ENCODE results near the gene CSRNP3. TPM values are rescaled to one million over a fixed set of nuclear protein-coding genes. Genes with fewer than 3 reads are reported as not detected.

Gene CSRNP3
- total and polyA plus RNA-seq, 7 donors, result 0.96 to 6.6 (median 3.9) TPM

- Histone ChIP-seq H3K36me3 (peaks cover 0 to 40% (median 0%) of the 10 kb centered on the region in 4 donors), H3K4me1 (no peaks in the 10 kb centered on the region), H3K27me3 (no peaks in the 10 kb centered on the region), H3K9me3 (no peaks in the 10 kb centered on the region), H3K4me3 (no peak overlapping the region), H3K27ac (no peak overlapping the region)
- DNase-seq, result no peak
- WGBS, 2 donors, result 23 to 43% methylated on average over 1 of the region's 1 CpG
- intact Hi-C loops (cut with DNase I), result no loop called here
- no peak for TF ChIP-seq POLR2A (IDR thresholded peaks at IDR 0.05)
- no peak for TF ChIP-seq POLR2AphosphoS5 (IDR thresholded peaks at IDR 0.05)
- no peak for TF ChIP-seq EP300 (IDR thresholded peaks at IDR 0.05)
- no peak for TF ChIP-seq CTCF (IDR thresholded peaks at IDR 0.05)
Measured at GRCh38 chr2:165675551-165675968, 206.1 kb downstream of the CSRNP3 start.

GRCh38 chr2:165678882-165679281, 209.4 kb downstream of the CSRNP3 start:
- H3K9me3 ChIP-seq, result no peaks in the 10 kb centered on the region
- no peaks in the 10 kb centered on the region for H3K4me1 ChIP-seq
- no peak for DNase-seq
- no peak overlapping the region for H3K4me3 ChIP-seq
- H3K27ac ChIP-seq, result no peak overlapping the region
- H3K27me3 ChIP-seq, result no peaks in the 10 kb centered on the region
- WGBS, 2 donors, result 96% methylated on average over 13 of the region's 13 CpGs
- H3K36me3 ChIP-seq, result peaks cover 0 to 40% (median 0%) of the 10 kb centered on the region in 4 donors
- TF ChIP-seq EP300 (IDR thresholded peaks at IDR 0.05) (no peak), POLR2A (IDR thresholded peaks at IDR 0.05) (no peak), POLR2AphosphoS5 (IDR thresholded peaks at IDR 0.05) (no peak), CTCF (IDR thresholded peaks at IDR 0.05) (no peak)
- intact Hi-C loops (cut with DNase I), result no loop called here

DNA sequence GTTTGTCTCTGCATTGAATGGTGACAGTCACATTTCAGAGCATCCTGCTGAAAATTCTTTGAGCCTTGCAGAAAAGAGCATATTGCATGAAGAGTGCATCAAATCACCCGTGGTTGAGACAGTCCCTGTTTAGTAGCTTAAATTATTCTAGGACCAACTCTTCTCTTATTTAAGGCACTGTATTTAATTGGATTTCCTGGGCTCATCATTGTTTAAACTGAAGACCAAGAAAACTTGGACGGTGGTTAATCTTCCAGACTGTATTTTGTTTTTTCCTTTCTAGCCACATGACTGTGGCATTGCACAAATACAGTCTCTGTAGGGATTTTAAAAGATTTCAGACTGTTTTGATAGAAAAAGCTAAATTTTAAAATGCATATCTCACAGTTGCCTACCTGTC, 210.1 kb downstream of the CSRNP3 start:
- Histone ChIP-seq H3K9me3 (no peaks in the 10 kb centered on the region), H3K4me1 (no peaks in the 10 kb centered on the region), H3K27ac (no peak overlapping the region), H3K36me3 (peaks cover 0 to 40% (median 0%) of the 10 kb centered on the region in 4 donors), H3K4me3 (no peak overlapping the region), H3K27me3 (no peaks in the 10 kb centered on the region)
- TF ChIP-seq POLR2A (IDR thresholded peaks at IDR 0.05) (no peak), POLR2AphosphoS5 (IDR thresholded peaks at IDR 0.05) (no peak), EP300 (IDR thresholded peaks at IDR 0.05) (no peak)
- 85 to 89% methylated on average over 2 of the region's 2 CpGs for WGBS, 2 donors
- intact Hi-C loops (cut with DNase I), result no loop called here
- no peak for DNase-seq

- H3K36me3 ChIP-seq, result peaks cover 0 to 28% (median 0%) of the 10 kb centered on the region in 4 donors
- WGBS, 2 donors, result 78 to 89% methylated on average over 1 of the region's 1 CpG
- intact Hi-C loops (cut with DNase I), result no loop called here
Measured at GRCh38 chr2:165681841-165682240, 212.3 kb downstream of the CSRNP3 start.

GRCh38 chr2:165682546-165682945, 213.0 kb downstream of the CSRNP3 start:
- DNase-seq, result no peak
- H3K4me3 ChIP-seq, result no peak overlapping the region
- H3K9me3 ChIP-seq, result no peaks in the 10 kb centered on the region
- peaks cover 0 to 21% (median 0%) of the 10 kb centered on the region in 4 donors for H3K36me3 ChIP-seq
- TF ChIP-seq CTCF (IDR thresholded peaks at IDR 0.05) (no peak), POLR2A (IDR thresholded peaks at IDR 0.05) (no peak), EP300 (IDR thresholded peaks at IDR 0.05) (no peak), POLR2AphosphoS5 (IDR thresholded peaks at IDR 0.05) (no peak)
- WGBS, 2 donors, result 73 to 82% methylated on average over 1 of the region's 1 CpG
- no peaks in the 10 kb centered on the region for H3K4me1 ChIP-seq
- peak overlapping the region in 3 of 4 donors; percentile 21 to 54 (median 50) for H3K27ac ChIP-seq
- intact Hi-C loops (cut with DNase I), result no loop called here
- no peaks in the 10 kb centered on the region for H3K27me3 ChIP-seq

More at GRCh38 chr2:165681841-165682240, 212.3 kb downstream of the CSRNP3 start:
- no peak for DNase-seq
- Histone ChIP-seq H3K4me1 (no peaks in the 10 kb centered on the region), H3K4me3 (no peak overlapping the region), H3K27ac (peak overlapping the region in 3 of 4 donors; percentile 21 to 54 (median 50)), H3K27me3 (no peaks in the 10 kb centered on the region), H3K9me3 (no peaks in the 10 kb centered on the region)
- TF ChIP-seq EP300 (IDR thresholded peaks at IDR 0.05) (no peak), POLR2A (IDR thresholded peaks at IDR 0.05) (no peak), POLR2AphosphoS5 (IDR thresholded peaks at IDR 0.05) (no peak), CTCF (IDR thresholded peaks at IDR 0.05) (no peak)

All from sigmoid colon (tissue), 7 donors.